Memory B cell (primary cell): Measurements from ENCODE around the gene DIDO1.
A peak's percentile ranks its signal among the peaks of the same experiment; 100 is the strongest.
"Not testable (repeated sequence)": the region's sequence is repeated elsewhere in the genome, so short reads cannot be mapped to it uniquely, and the experiment has no call there.

Experiments
- ATAC-seq: fragments of 150-1000 bp; cut with Tn5 transposase; 2 replicates; pipeline ENCODE4 v1.10.0; 2021; ENCODE audit warnings: low read depth, mild to moderate bottlenecking, moderate library complexity
- DNase-seq, 2 donors: peaks; one replicate each; pipeline ENCODE4 v3.0.0; 2022; ENCODE audit warnings: low spot score in 2 of 2
- H3K27ac Mint-ChIP-seq: one replicate; pipeline ENCODE4 v1.8.0; 2022; ENCODE audit warnings: mild to moderate bottlenecking, moderate library complexity, mixed read lengths
- H3K27me3 Mint-ChIP-seq: one replicate; pipeline ENCODE4 v1.8.0; 2022; ENCODE audit warnings: mixed read lengths
- H3K36me3 Mint-ChIP-seq: one replicate; pipeline ENCODE4 v1.8.0; 2022; ENCODE audit warnings: mild to moderate bottlenecking, mixed read lengths
- H3K4me1 Mint-ChIP-seq: one replicate; pipeline ENCODE4 v1.8.0; 2022; ENCODE audit warnings: mixed read lengths
- H3K4me3 Mint-ChIP-seq: one replicate; pipeline ENCODE4 v1.8.0; 2022; ENCODE audit warnings: mild to moderate bottlenecking, moderate library complexity, mixed read lengths
- H3K9me3 Mint-ChIP-seq: one replicate; pipeline ENCODE4 v1.8.0; 2022; ENCODE audit warnings: mixed read lengths

Gene DIDO1

DNA sequence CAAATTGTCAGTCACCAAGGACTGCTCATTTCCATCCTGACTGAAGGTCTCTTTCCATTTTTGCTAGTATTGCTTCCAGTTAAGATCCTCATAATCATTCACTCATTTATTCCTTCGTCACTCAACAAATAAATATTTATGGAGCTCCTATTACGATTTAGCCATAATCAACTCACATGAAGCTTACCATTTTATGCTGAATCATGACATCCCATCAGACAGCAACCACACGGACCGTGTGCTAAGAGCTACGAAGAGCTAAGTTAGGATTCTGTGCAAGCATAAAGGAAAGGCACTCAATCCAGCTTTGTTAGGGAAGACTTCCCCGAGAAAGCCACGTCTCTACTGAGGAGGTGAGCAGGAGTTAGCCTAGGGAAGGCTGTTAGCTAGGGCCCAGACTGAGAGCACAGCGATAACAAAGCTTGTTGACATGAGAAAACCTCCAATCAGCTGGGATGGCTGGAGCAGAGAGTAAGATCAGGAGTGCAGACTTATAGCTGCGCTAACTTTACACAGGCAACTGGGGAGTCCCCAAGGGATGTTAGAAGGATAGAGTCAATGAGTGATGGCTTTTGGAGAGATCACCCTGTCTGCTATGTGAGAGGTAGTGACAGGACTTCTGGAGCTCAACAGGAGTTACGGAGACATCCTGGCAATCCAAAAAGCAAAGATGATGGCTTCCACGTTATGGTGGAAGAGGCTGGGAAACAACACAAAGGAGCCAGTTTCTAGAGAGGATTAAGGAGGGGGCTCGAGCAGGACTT is 9.1 kb upstream of the DIDO1 start:
- Mint-ChIP-seq H3K27me3 (no peaks in the 10 kb centered on the region), H3K4me3 (no peak overlapping the region), H3K4me1 (peaks cover 19% of the 10 kb centered on the region), H3K27ac (no peak overlapping the region), H3K9me3 (no peaks in the 10 kb centered on the region), H3K36me3 (no peaks in the 10 kb centered on the region)
- DNase-seq (no peak), ATAC-seq (no peak)

DNA sequence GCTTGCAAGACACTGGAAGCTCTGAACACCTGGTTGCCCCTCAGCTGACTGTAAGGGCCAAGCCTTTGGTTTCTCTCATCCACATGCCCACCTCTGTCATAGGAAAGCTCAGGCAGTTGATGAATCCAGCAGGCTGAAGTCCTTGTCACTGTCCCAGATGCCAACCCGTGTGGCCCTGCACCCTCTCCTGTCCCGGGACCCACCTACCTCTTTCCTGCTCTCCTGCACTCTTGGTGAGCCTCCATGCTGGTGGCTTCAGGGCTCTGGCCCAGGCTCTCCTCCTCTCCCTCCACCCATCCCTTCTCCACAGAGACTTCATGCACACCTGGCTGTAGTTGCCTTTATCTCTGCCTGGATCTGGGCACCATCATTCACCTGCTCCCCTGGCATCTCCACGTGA is 7.7 kb upstream of the DIDO1 start:
- Mint-ChIP-seq H3K9me3 (no peaks in the 10 kb centered on the region), H3K27me3 (no peaks in the 10 kb centered on the region), H3K27ac (no peak overlapping the region), H3K36me3 (no peaks in the 10 kb centered on the region), H3K4me3 (no peak overlapping the region), H3K4me1 (peaks cover 17% of the 10 kb centered on the region)
- DNase-seq (no peak), ATAC-seq (no peak)

DNA sequence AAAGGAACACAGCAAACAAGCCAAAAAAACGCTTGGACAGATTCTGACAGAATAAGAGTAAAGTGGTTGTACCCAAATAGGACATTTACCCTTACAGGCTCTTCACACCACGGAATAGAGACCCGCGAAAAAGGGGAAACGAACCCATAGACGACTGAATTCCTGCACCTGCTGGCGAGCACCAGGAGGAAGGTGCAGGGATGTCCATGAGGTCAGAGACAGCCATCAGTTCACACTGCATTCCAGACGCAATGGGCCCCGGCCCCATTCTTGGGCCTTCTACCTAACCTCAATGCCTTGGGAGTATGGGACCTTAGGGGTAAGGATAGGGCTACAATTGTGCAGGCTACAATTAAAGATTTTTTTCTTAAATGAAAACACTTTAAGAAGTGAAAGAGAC is 5.2 kb upstream of the DIDO1 start:
- Mint-ChIP-seq H3K9me3 (no peaks in the 10 kb centered on the region), H3K4me1 (peaks cover 27% of the 10 kb centered on the region), H3K36me3 (no peaks in the 10 kb centered on the region), H3K27me3 (no peaks in the 10 kb centered on the region), H3K27ac (no peak overlapping the region), H3K4me3 (no peak overlapping the region)
- ATAC-seq (no peak), DNase-seq (no peak)

DNA sequence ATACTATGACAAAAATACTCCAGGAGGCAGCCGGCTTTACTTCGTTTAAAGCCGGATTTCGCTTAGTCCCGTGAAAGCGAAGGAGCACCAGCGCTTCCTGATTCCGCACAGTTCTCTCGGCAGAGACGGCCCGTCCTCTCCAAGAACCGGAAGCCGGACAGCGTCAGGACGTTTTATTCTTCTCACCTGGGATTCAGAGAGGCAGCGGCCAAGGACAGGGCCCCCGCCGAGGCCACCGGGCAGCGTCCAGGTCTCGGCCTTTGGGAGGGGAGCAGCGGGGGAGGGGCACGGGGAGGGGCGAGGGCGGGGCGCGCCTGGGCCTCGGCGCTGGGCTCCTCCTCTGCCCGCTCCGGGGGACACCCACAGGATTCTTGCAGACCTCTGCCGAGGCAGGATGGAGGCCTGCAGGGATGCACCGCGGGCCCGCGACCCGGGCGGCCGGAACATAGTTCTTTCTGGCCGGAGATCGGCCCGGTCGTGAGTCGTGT is 2.8 kb upstream of the DIDO1 start:
- H3K4me3 Mint-ChIP-seq = peak overlapping the region; percentile 91
- H3K36me3 Mint-ChIP-seq = no peaks in the 10 kb centered on the region
- H3K9me3 Mint-ChIP-seq = no peaks in the 10 kb centered on the region
- ATAC-seq (no peak), DNase-seq (peak in 1 of 2 donors; percentile 53)
- H3K27me3 Mint-ChIP-seq = no peaks in the 10 kb centered on the region
- peak overlapping the region; percentile 88 for H3K27ac Mint-ChIP-seq
- H3K4me1 Mint-ChIP-seq = peaks cover 38% of the 10 kb centered on the region

DNA sequence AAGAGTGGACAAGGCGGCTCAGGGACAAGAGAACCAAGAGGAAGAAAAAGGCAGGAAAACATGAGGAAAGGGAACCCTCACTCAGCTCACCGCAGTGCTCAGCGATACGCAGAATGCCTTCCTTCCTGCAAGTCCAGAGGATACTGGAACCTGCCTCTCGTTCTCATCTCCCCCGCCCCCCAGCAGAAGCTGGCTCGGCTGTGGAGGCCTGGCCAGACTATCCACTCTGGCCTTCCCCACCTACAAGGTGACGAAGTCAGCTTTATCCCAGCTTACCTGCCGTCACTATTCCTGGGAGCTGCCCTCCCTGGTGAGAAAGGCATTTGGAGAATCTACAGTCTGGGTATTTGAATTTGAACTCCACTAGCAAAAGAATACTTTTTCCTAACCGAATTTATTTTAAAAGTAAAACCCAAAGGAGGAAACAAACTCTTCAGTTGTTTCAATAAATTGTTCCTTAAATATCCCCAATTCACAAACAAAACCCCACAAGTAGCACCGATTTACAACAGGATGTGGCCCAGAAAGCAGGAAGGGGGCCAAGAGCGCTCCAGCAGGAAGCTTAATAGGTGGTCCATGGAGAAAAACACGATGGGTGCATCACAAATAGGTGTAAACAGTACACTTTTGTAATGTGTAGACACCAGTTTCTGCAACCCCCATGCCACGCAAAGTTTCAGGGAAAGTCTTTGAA is 2.1 kb upstream of the DIDO1 start:
- Mint-ChIP-seq H3K27ac (peak overlapping the region; percentile 88), H3K4me3 (peak overlapping the region; percentile 91), H3K9me3 (no peaks in the 10 kb centered on the region), H3K36me3 (no peaks in the 10 kb centered on the region), H3K27me3 (no peaks in the 10 kb centered on the region), H3K4me1 (peaks cover 40% of the 10 kb centered on the region)
- ATAC-seq (no peak), DNase-seq (no peak)

DNA sequence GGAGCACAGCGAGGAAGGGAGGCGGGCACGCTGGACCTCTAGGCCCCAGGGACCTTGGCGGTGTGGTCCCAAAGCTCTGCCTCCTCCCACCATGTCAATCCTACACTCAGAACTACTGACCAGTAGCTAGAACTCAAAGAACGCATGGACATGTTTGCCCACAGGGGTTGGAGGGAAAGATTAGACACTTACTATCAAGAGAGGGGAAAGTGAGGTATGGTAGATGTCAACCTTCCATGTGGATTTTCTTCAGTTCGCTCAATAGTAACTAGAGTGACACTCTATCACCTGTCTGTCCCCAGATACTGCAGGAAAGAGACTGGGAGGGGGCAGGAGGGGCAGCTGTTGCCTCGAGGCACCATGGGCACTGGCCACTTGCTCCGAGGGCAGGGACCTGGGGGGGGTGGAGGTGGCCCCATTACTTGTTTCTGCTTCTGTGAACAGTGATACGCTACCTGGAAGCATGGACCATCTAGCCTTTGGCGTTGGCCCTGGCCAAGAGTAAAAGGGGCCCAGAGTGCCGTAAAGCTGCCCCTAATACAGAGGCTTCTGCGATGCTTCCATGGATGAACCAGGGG is 912 bp upstream of the DIDO1 start:
- Mint-ChIP-seq H3K4me1 (peaks cover 44% of the 10 kb centered on the region), H3K36me3 (no peaks in the 10 kb centered on the region), H3K27me3 (no peaks in the 10 kb centered on the region), H3K27ac (peak overlapping the region; percentile 93), H3K9me3 (no peaks in the 10 kb centered on the region), H3K4me3 (peak overlapping the region; percentile 91)
- ATAC-seq (no peak), DNase-seq (no peak)

DNA sequence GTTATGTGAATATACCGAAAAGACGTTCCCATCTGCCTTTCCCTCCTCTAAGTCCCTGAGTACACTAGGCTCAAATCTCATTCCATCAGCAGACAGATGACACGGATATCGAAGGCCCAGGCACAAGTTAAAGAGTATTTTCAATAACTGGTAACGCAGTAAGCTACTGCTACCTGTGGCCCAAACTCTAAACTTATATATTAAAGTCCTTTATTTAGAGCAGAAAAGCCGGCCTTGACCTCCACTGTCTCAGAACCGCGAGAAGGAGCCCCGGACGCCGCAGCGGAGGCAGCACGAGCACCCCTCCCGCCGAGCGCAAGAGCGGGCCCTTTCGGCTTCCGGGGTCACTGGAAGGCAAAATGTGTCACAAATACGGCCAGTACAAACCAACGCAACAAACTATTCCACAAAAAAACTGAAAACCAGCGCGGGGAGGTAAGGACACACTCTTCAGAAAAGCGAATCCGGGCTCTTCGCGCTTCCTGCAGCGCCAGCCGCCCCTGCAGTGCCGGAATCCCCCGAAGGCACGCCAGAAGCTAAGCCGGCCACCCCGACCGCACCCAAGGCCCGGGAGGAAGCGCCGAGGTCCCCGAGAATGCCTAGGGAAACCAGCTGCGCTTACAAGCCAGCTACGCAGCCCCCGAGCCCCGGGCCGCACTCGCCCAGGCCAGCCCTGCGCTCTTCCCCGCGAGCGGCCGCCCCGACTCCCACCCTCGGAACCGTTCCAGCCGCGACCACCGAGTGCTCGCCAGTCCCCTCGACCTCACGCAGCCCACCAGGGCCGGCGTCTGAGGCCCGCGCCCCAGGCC is 681 bp downstream of the DIDO1 start:
- no peaks in the 10 kb centered on the region for H3K36me3 Mint-ChIP-seq
- peak overlapping the region; percentile 92 for H3K4me3 Mint-ChIP-seq
- H3K27me3 Mint-ChIP-seq = no peaks in the 10 kb centered on the region
- H3K27ac Mint-ChIP-seq = peak overlapping the region; percentile 93
- peaks cover 47% of the 10 kb centered on the region for H3K4me1 Mint-ChIP-seq
- no peaks in the 10 kb centered on the region for H3K9me3 Mint-ChIP-seq
- peak; percentile 43 for ATAC-seq
- peak; percentile 55 to 56 for DNase-seq

DNA sequence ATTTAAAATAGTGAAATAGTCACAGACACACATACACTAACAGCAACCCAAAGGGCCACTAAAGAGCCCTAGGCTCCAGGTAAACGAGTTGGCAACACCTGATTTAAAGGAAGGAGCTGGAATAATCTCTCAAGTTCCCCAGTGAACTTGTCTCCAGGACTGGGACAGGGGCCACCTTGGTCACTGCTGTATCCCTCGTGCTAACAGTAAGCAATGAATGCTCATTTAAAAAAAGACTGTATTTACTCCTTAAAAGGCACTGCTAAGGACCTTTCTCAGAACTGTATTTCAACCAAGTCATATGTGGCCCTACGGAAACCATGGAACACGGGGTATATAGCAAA is 1.3 kb downstream of the DIDO1 start:
- Mint-ChIP-seq H3K36me3 (no peaks in the 10 kb centered on the region), H3K4me1 (peaks cover 49% of the 10 kb centered on the region), H3K27ac (peak overlapping the region; percentile 93), H3K27me3 (no peaks in the 10 kb centered on the region), H3K9me3 (no peaks in the 10 kb centered on the region), H3K4me3 (peak overlapping the region; percentile 92)
- ATAC-seq (no peak), DNase-seq (no peak)

DNA sequence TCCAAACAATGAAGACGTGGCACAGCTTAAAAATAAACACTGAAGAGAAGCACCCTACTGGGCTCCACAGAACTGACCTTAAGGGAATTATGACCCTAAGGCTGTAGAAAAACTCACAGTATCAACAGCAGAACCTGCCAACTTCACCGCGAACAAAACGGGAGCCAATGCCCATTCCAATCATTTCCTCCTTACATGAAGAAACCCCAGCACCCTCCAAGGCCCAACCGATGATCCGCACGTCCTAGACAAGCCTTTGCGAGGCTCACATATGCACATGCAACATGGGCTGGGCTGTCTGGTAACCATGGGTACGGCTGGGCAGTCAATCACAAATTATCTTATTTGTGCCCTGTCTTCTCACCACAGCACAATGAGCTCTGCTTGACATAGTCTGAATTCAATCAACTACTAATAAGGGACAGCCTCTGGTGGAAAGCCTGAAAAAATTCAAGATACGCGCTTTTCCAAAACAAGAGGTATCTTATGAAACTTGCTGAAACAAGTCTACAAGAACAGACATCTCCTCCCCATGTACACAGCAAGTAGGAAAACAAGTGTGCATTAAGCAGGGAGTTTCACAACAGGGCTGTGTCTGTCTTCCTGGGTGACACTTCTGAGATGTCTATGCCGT is 1.7 kb downstream of the DIDO1 start:
- ATAC-seq (no peak), DNase-seq (no peak)
- Mint-ChIP-seq H3K27me3 (no peaks in the 10 kb centered on the region), H3K27ac (peak overlapping the region; percentile 93), H3K36me3 (no peaks in the 10 kb centered on the region), H3K9me3 (no peaks in the 10 kb centered on the region), H3K4me3 (peak overlapping the region; percentile 92), H3K4me1 (peaks cover 51% of the 10 kb centered on the region)

DNA sequence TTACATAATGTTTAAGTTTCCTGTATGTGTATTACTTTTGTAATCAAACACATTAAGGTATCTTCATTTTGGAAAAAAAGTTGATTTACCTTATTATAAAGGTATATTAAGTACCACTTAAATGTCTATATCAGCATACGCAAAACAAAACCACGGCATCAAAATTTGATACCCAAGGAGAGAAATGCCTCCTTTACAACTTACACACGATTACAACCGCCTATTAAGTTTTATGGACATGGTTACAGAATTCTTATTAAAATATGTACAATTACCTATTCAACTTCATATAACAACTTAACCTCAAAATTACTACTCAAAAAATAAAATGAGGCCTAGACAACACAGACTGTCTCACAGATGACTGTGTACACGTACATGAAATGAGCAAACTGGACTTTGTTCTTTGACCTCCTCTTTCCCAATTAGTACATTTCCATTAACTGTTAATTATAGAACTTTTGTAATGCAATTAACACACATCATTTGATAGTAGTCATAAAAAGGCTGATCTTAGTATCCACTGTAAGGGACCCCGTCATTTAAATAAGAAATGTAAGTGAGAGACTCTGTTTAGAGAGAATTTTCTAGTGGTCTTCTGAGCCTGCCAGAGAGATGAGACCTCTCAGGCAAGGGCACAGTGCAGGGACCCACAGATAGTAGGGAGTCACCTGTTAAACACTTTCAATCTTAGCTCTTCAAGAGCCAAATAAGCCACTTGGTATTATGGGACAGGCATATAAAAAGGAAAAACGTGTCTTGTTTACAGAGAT is 2.5 kb downstream of the DIDO1 start:
- peaks cover 55% of the 10 kb centered on the region for H3K4me1 Mint-ChIP-seq
- no peaks in the 10 kb centered on the region for H3K9me3 Mint-ChIP-seq
- DNase-seq = no peak
- no peak for ATAC-seq
- peak overlapping the region; percentile 92 for H3K4me3 Mint-ChIP-seq
- no peak overlapping the region for H3K27ac Mint-ChIP-seq
- H3K36me3 Mint-ChIP-seq = no peaks in the 10 kb centered on the region
- no peaks in the 10 kb centered on the region for H3K27me3 Mint-ChIP-seq

DNA sequence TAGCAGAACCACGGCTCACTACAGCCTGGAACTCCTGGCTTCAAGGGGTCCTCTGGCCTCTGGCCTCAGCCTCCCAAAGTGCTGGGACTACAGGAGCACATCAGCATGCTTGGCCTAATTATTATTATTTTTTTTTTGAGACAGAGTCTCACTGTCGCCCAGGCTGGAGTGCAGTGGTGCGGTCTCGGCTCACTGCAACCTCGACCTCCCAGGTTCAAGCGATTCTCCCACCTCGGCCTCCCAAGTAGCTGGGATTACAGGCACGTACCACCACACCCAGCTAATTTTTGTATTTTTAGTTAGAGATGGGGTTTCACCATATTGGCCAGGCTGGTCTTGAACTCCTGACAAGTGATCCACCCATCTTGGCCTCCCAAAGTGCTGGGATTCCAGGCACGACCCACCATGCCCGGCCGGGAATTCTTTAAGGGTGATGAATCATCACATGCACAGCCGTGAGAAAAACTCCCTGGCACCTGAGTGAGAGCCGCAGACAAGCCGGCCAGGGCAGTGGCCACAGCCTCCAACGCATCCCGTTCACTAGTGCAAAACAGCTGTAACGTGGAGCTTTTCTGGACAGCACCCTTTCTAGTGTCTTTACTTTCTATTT is 3.1 kb downstream of the DIDO1 start:
- not testable (repeated sequence) for H3K9me3 Mint-ChIP-seq

DNA sequence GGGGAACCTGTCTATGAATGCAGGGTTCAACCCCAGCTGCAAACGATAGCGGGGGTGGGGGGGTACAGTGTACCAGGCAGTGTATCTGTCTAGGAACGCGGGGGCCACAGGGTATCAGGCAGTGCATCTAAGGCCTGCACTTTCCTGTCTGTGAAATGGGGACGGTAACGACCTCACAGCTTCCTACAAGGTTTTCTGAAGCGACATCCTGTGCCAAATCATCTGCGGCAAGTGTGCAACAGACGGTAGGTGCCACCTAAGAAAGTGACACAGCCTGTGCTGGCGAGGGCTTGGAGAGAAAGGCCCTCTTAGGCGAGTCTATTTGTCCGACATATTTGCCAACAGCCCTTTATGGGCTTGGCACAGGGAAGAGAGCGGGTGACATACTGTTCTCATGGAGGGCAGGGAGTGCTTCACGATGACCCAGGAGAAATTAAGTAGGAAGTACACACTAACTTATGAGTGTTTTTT is 3.8 kb downstream of the DIDO1 start:
- DNase-seq (no peak), ATAC-seq (no peak)
- Mint-ChIP-seq H3K4me1 (peaks cover 57% of the 10 kb centered on the region), H3K27ac (peak overlapping the region; percentile 80), H3K27me3 (no peaks in the 10 kb centered on the region), H3K36me3 (no peaks in the 10 kb centered on the region), H3K4me3 (peak overlapping the region; percentile 85), H3K9me3 (no peaks in the 10 kb centered on the region)

More for the DNA sequence above, 3.1 kb downstream of the DIDO1 start:
- not testable (repeated sequence) for DNase-seq, H3K27me3 Mint-ChIP-seq, H3K36me3 Mint-ChIP-seq, ATAC-seq
- Mint-ChIP-seq H3K4me1 (peaks cover 57% of the 10 kb centered on the region), H3K27ac (peak overlapping the region; percentile 80), H3K4me3 (peak overlapping the region; percentile 85)
